Testis (tissue), 2 donors: Measurements from ENCODE around the gene PPP1R12B.

ENCODE experiments used
- POLR2A ChIP-seq: fragments of 450-650 bp; IDR thresholded peaks from one replicate; pipeline ENCODE4 v1.6.1; 2017; ENCODE audit warnings: antibody characterized with exemption, mild to moderate bottlenecking, moderate library complexity
- TF ChIP-seq, protein P1 (sequence below), 3 experiments: fragments of 450-650 bp in 2 of 3; fragments of 200-600 bp in 1 of 3; sonication (generic) in 1 of 3; IDR thresholded peaks; one replicate each; pipeline ENCODE4 v1.5.1; 2016 to 2019; ENCODE audit warnings: antibody characterized with exemption in 3 of 3, mild to moderate bottlenecking in 2 of 3, moderate library complexity in 1 of 3

DNA sequence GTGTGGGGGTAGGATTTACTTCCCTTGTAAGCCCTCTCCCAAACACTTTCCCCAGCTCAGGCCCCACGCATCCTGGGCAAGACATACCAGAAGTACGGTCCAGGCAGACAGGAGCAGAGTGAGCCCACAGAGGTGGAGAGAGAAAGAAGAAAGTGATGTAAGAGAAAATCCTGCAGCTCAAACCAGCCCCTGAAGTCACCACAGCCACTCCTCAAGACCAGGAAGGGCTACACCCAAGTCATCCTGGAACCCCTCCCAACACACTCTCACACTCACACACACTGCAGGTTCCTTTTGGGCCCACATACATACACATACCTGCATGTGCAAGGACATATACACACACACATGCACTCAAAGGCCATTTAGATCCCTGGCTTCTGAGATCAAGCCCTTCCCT lies 254.9 kb downstream of the PPP1R12B start:
- TF ChIP-seq, protein P1, sequence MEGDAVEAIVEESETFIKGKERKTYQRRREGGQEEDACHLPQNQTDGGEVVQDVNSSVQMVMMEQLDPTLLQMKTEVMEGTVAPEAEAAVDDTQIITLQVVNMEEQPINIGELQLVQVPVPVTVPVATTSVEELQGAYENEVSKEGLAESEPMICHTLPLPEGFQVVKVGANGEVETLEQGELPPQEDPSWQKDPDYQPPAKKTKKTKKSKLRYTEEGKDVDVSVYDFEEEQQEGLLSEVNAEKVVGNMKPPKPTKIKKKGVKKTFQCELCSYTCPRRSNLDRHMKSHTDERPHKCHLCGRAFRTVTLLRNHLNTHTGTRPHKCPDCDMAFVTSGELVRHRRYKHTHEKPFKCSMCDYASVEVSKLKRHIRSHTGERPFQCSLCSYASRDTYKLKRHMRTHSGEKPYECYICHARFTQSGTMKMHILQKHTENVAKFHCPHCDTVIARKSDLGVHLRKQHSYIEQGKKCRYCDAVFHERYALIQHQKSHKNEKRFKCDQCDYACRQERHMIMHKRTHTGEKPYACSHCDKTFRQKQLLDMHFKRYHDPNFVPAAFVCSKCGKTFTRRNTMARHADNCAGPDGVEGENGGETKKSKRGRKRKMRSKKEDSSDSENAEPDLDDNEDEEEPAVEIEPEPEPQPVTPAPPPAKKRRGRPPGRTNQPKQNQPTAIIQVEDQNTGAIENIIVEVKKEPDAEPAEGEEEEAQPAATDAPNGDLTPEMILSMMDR (IDR thresholded peaks at IDR 0.05) = no peak
- no peak for TF ChIP-seq POLR2A
